ENCODE results near the gene LRATD1.

LRATD1 gene

GRCh38 chr2:14661163-14661562 lies 28.6 kb downstream of the LRATD1 start:
- TF ChIP-seq, protein P1, sequence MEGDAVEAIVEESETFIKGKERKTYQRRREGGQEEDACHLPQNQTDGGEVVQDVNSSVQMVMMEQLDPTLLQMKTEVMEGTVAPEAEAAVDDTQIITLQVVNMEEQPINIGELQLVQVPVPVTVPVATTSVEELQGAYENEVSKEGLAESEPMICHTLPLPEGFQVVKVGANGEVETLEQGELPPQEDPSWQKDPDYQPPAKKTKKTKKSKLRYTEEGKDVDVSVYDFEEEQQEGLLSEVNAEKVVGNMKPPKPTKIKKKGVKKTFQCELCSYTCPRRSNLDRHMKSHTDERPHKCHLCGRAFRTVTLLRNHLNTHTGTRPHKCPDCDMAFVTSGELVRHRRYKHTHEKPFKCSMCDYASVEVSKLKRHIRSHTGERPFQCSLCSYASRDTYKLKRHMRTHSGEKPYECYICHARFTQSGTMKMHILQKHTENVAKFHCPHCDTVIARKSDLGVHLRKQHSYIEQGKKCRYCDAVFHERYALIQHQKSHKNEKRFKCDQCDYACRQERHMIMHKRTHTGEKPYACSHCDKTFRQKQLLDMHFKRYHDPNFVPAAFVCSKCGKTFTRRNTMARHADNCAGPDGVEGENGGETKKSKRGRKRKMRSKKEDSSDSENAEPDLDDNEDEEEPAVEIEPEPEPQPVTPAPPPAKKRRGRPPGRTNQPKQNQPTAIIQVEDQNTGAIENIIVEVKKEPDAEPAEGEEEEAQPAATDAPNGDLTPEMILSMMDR (IDR thresholded peaks at IDR 0.05; ENCODE audit: insufficient read depth, low read depth, low read length, missing control alignments) = no peak
- H3K4me3 ChIP-seq (ENCODE audit: low read depth, low read length) = no peak overlapping the region
- DNase-seq (ENCODE audit: low read depth) = no peak

DNA sequence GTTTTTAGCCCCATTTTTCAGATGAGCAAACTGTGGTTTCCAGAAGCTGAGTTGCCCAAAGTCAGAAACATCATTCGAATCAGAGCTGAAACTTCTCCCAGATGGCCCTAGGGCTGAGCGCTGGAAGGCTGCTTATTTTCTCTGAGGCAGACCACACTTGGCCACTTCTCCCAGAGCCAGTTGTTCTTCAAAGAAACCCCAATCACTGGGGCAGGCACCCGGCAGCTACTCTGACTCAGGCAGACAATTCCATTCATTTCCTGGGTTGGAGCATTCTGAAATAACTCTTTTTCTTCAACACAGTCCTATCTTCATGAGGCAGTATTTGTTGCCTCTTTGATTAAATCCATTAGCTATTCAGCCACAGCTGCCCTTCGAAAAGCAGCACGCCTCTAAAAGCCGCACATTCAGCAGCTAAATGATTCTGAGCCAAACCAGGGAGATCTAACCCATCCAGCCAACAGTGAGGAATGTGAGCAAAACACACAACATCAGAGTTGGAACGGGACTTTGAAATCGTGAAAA lies 40.9 kb downstream of the LRATD1 start:
- no peak for DNase-seq (ENCODE audit: low read depth)
- TF ChIP-seq, protein P1 (IDR thresholded peaks at IDR 0.05; ENCODE audit: insufficient read depth, low read depth, low read length, missing control alignments) = no peak
- H3K4me3 ChIP-seq (ENCODE audit: low read depth, low read length) = no peak overlapping the region

- TF ChIP-seq, protein P1 (IDR thresholded peaks at IDR 0.05; ENCODE audit: insufficient read depth, low read depth, low read length, missing control alignments) = no peak
- DNase-seq (ENCODE audit: low read depth) = no peak
- no peak overlapping the region for H3K4me3 ChIP-seq (ENCODE audit: low read depth, low read length)
These were observed 43.0 kb downstream of the LRATD1 start for GRCh38 chr2:14675489-14675888.

- TF ChIP-seq, protein P1 (IDR thresholded peaks at IDR 0.05; ENCODE audit: insufficient read depth, low read depth, low read length, missing control alignments) = no peak
- DNase-seq (ENCODE audit: low read depth) = no peak
- H3K4me3 ChIP-seq (ENCODE audit: low read depth, low read length) = no peak overlapping the region
These were observed 43.9 kb downstream of the LRATD1 start for GRCh38 chr2:14676371-14676770.

DNA sequence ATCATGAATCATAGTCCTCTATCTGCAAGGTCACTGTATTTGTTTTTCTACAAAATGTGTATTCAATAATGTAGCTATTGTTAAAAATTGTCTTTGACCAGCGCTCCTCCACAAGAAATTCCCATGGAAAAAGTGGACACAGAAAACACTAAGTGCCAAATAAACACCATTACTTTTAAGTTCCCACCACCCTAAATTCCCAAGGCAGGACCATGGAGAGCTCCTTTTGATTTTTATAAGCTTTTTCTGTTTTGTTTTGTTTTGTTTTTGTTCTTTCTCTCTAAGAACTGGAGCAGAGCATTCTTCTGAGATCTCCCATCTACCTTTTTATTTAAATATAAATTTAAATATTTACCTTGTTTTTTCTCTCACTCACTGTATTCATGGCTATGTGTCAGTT lies 44.5 kb downstream of the LRATD1 start:
- TF ChIP-seq, protein P1 (IDR thresholded peaks at IDR 0.05; ENCODE audit: insufficient read depth, low read depth, low read length, missing control alignments) = no peak
- H3K4me3 ChIP-seq (ENCODE audit: low read depth, low read length) = no peak overlapping the region
- DNase-seq (ENCODE audit: low read depth) = no peak

DNA sequence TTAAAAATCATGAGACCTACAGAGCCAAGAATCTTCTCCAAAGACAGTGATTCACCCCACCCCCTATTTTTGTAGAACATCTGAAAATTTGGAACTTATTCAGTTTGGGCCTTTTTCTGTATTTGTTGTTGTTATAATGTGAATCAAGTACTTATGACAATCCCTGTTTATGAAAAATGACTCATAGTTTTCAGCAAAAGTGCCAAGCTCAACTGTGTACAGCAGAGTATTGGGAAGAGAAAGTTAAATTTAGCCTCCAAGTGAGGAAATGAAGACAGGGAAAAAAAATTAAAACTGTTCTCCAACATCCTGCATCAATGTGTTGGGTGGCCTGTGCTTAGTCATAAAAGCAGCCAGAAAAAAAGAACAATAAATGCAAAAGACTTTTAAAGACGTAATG lies 46.2 kb downstream of the LRATD1 start:
- TF ChIP-seq, protein P1 (IDR thresholded peaks at IDR 0.05; ENCODE audit: insufficient read depth, low read depth, low read length, missing control alignments) = no peak
- H3K4me3 ChIP-seq (ENCODE audit: low read depth, low read length) = no peak overlapping the region
- no peak for DNase-seq (ENCODE audit: low read depth)

DNA sequence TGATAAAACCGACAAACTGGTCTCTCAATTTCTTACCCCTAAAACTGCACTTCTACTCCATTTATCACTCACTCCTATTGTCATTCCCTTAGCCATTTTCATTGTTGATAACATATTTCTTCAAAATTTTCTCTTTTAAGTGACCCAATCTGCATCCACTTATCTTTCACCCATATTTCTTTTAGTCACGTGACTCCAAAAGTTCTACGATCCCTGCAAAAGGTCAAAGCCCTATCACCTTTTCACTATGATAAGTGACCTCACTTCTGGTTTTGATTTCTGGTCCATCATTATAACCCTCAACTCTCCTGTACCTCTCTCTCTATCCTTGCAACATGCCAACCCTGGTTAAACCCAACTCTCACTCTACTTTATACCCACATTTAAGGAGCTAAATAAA lies 49.1 kb downstream of the LRATD1 start:
- TF ChIP-seq, protein P1 (IDR thresholded peaks at IDR 0.05; ENCODE audit: insufficient read depth, low read depth, low read length, missing control alignments) = no peak
- H3K4me3 ChIP-seq (ENCODE audit: low read depth, low read length) = no peak overlapping the region
- no peak for DNase-seq (ENCODE audit: low read depth)
